KG1 (cell line): ENCODE measurements around the gene ESPNL.

Experiments
- DNase-seq: peaks from one replicate; lab custom pipeline; 2025; lab: John Stamatoyannopoulos, UW

ESPNL gene

DNA sequence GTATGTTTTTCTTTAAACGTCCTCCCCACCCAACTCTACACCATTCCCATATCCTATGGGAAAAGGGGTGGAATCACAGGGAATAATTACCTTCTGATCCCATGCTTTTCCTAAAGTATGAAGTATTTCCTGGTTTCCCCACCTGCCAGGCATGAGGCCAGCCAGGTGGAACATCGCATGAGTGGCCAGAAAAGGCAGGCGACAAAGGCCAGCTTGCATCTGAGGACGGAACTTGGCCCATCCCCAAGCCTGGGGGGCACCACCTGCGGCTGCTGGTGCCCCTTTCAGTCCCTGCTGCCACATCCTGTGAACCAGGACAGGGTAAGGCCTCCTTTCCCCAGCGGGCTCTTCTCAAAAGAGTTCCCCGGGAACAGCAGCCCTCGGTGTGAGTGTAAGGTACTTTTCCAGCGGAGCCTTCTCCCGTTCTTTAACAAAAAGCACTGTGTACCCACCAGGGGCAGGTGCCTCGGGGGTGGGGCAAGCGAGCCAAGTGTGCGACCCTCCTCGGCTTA is 57.4 kb downstream of the ESPNL start:
- no peak for DNase-seq

DNA sequence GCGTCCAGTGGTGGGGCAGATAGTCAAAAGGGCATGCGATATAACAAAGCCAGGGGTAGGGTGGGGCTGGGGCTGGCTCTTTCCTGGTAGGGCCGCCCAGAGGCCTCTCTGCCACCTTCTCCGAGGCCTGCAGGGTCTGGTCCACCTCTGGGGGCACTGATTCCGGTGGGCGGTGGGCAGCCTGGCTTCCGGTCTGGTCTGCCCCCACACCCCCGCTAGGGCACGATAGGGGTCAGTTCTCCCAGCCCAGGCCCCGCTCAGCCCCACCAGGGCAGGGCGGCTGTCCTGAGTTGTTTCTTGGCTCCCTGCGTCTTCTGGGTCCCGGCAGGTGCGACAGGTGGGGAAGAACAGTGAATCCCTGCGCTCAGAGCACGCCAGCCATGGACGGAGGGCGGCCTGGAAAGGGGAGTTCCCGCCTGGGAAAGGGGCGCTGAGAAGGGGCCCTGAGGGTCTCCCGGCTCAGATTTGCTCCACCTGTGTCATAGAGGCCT is 57.9 kb downstream of the ESPNL start:
- no peak for DNase-seq

DNA sequence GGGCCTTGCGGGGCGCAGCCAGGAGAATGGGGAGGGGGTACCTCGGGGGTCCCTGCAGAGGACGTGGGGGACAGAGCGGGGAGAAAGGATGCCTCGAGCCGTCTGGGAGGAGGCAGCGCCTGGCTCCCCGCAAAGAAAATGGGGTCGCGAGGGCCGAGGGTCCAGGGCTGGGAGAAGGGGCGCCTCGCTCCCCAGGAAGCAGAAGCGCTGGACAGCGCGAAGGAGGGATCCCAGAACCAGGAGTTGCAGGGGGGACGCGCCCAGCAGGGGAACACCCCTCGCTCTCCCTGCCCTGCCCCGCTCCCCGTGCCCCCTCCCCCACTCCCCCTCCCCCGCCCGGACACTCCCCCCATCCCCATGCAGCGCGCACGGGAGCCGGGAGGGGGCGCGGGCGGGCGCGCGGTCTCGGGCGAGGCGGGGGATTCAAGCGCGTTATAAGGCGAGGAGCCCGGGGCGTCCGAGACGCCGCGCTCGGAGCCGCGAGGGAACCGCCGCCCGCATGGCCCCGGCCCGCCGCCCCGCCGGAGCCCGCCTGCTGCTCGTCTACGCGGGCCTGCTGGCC is 58.5 kb downstream of the ESPNL start, which contains the start of gene ERFE:
TSS of gene ERFE (plus strand) at position 462 of the 562 bp plus-strand sequence. CDS start at position 500, 38 bp downstream.
- no peak for DNase-seq

DNA sequence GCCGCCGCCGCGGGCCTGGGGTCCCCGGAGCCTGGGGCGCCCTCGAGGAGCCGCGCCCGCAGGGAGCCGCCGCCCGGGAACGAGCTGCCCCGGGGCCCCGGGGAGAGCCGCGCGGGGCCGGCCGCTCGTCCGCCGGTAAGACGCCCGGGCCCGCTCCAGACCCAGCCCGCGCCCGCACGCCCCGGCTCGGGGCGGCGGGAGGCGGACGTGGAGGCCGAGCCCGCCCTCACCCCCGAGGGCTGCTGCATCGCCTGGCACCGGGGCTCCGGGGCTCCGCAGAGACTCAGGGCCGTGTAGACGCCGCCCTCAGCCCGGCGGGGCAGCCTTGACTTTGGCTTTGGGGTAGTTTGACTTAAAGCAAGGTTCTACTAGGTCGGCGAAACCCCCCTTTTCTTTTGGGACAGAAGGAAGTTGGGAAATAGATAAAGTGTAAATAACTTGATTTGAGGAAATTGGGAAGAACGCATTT is 59.0 kb downstream of the ESPNL start:
- no peak for DNase-seq

DNA sequence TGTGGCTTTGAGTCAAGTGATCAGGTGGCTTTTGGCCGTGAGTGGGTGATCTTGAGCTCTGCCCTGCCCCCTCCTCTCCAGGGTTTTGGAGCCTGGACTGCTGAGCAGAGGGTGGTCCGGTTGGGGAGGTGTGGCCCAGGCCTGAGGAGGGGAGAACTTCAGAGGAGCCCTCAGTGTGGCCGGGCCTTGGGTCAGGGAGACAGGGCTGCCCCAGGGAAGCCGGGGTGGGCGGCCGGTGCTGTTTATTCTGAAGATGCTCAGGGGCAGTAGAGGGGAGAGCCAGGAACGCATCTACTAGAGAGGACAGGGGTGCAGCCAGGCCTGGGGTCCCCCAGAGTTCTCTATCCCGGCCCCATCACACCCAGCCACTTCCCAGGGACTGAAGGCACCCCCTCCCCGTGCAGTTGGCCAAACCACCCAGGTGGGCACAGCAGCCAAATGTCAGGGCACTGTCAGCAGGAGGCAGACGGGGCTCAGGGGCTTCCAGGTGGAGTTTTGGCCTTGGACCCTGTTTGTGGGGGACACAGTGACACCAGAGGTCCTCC is 59.6 kb downstream of the ESPNL start:
- DNase-seq, result no peak

DNA sequence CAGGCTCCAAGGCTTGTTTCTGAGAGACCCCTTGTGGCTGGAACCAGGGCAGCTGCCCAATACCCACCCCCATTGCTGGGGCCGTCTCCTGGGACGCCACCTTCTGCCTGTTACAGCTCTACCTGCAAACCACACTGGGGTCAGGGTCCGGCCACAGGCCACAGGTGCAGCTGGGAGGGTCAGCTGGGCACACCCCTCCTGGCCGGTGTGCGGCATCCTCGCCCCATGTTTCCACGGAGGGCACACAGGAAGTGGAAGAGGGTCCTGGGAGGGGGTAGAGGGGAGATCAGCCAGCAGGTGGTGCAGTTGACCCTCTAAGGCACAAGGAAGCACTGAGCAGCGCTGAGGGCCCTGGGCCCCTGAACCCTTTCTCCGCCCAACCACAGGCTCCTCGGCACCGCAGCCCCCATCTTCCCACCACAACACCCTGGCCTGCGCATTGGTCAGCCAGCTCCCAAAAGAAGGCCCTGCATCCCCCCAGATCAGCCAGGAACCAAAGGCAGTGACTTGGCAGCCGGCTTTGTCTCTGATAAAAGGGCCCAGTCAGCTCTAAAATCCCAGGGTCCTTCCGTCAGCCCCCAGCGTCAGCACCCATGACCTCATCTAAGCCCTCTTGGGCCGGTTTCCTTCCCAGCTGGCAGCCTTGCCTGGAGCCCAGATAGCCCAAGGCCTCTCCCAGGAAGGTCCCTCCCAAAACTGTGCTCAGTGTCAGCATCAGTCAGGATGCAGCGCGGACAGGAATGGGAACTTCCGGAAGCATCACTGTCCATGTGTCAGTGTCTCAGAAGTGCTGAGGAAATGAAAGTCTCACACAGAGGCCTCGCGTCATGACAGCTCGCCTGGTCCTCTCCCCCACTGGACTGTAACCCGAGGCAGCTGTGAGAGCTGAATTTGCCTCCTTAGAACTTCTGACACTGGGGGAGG is 60.3 kb downstream of the ESPNL start:
- no peak for DNase-seq

DNA sequence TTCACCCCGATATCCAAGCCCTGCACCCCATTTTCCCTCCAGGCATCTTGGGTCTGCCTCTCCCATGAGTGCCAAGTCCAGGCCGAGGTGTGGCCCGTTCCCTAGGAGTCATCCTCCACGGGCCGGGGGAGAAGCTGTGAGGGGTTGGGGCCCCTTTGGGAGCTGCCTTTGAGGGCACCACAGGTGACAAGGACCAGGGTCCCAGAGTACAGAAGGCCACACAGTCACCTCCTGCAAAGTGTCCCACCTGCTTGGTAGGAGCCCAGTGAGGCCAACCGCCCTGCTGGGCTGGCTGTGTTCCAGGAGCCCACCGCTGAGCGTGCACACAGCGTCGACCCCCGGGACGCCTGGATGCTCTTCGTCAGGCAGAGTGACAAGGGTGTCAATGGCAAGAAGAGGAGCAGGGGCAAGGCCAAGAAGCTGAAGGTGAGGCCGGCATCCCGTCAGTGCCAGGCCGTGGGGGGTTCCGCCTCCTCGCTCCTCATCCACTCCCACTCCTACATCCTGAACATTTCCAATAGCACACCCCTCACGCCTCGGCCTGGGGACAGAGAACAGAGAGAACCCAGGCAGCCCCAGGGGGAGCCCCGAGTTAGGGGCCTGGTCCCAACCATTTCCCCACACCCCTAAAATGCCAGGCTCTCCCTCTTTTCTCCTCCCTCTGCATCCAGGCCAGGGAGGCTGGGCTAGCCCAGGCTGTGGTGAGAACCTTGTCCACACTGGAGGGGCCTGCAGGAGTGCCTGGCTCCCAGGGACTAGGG is 61.3 kb downstream of the ESPNL start:
- no peak for DNase-seq

DNA sequence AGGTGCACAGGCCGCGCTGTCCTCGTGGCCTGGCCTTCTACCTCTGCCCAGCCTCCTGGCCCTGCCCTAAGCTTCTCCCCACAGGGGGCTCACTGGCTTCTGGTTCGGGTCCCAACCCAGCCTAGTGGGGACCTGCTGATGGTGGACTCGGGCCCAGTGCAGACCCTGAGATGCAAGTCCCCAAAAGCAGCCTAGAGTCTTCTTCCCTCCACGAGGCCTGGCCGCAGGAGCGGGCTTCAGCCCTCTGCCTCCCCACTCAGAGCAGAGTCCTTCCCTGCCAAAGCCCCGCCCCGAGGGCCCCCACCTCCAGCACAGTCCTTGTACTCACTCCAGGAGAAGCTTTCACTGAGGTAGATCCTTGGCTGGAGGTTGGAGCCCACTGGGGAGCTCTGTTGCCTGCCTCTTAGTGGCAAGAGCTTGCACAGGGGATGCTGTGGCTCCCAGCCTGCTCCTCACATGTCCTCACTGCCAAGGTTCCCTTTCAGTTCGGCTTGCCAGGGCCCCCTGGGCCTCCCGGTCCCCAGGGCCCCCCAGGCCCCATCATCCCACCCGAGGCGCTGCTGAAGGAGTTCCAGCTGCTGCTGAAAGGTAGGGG is 62.2 kb downstream of the ESPNL start:
- no peak for DNase-seq

DNA sequence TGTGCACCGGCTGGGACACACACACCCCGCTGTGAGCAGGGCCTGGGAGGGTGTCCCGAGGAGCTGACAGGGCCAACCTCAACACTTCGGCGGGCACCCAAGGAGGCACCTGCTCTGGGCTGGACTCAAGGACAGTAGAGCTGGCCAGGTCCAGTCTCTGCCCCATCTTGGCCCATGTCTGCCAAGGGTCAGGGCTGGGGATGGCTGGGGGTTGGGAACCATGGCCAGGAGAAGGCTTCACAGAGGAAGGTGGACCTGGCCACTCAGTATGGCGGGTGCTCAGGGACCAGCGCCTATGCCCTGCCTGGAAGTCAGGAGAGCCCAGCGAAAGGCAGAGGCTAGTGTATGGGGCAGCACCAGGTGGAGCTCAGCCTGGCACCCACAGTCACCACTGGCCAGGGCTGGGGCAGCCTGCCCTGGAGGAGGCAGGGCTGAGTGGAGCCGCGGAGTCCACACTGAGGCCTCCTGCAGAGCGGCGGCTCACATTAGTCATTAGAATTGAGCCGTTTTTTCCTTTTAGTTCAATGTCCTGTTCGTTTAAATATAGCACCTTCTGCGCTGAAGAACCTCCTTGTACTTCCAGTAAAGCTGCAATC is 62.8 kb downstream of the ESPNL start:
- no peak for DNase-seq

DNA sequence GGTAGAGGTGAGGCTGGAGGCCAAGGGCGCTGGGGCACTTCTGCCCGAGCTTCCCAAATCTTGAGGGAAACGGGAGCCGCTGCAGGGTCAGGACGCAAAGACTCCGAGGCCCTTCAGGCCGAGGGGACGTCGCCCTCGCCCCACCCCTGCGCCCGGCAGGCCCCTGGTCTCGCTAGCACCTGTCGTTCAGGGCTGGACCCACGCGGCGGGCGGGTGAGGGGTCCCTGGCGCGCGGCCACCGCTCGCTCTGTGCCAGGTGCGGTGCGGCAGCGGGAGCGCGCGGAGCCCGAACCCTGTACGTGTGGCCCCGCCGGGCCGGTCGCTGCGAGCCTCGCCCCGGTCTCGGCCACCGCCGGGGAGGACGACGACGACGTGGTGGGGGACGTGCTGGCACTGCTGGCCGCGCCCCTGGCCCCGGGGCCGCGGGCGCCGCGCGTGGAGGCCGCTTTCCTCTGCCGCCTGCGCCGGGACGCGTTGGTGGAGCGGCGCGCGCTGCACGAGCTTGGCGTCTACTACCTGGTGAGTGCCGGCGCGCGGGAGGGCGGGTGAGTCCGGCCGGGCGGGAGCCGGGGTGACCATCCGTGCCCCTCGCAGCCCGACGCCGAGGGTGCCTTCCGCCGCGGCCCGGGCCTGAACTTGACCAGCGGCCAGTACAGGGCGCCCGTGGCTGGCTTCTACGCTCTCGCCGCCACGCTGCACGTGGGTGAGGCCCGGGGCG is 63.5 kb downstream of the ESPNL start:
- no peak for DNase-seq

DNA sequence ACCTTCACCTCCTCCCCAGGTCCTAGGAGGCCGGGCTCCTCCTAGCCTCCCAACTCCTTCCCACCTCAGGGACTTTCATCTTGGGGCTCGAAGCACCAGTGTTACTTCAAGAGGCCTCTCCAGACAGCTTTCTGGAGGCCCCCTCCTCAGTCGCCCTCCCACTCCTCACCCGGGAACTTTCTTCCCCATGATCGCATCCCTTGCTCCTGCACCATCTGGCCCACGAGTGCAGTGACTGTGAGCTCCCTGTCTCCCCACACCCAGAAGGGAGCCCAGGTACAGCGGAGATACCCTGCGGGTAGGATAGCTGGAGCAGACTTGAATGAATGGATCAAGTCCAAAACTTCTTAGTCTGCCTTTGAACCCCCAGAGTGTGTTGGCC is 64.8 kb downstream of the ESPNL start:
- no peak for DNase-seq

DNA sequence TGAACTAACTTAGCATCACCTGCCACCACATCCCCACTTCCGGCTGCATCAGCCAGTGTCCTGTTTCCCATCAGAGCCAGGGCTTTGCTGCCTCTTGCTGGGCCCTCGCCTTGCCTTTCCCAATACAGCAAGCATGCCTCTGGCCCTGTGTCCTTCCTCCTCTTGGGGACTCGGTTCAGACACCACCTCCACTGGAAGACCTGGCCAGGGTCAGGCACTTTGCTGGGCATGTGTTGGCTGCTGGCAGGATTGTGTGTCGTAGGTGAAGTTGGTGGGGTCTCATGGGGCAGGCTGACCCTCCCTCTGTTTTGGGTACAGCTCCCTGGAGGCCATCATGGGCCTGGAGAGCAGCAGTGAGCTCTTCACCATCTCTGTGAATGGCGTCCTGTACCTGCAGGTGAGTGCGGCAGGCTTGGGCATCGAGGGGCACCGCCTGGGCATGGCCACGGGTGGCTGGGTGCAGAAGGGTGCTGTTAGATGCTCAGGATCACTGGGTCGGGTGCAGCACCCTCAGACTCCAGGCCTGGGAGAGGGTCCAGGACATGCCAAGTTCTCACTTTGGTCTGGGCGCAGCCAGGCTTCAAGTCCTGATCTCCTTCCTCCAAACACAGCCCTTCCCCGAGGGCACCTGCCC is 65.3 kb downstream of the ESPNL start:
- DNase-seq, result no peak

DNA sequence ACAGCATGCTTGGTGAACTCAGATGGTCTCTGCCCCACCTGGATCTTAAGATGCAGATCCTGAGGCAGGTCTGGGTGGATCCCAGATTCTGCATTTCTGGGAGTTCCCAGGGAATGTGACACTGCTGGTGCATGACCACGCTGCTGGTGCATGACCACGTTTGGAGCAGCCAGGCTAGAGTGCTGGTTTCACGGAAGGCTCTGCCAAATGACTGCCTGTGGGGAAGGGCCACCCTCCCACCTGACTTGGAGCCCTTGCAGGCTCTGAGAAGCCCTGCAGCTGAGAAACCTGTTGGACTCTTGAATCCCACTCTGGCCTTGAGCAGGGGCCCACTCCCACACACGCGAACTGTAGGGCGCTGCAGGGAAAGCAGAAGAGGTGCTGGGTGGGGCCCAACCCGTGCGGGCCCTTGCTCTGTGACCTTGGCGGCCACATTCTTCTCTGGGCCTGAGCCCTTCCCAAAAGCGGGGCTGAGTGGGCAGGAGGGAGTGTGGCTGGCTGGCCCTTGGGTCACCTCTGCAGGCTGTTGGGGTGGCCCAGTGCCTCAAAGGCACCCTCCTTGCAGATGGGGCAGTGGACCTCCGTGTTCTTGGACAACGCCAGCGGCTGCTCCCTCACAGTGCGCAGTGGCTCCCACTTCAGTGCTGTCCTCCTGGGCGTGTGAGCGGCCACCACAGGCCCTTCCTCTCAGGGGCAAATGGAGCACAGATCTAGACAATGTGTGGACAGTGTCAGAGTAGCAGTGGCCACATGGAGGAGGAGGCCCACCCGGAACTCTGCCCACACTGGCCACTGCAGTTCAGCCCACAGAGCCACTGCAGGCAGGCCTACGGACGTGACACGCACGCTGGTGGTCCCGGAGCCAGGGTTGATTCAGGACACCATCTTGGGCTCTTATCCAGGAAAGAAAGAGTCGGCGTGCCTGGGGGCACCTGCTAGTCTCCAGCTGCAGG is 66.5 kb downstream of the ESPNL start:
- DNase-seq, result no peak

DNA sequence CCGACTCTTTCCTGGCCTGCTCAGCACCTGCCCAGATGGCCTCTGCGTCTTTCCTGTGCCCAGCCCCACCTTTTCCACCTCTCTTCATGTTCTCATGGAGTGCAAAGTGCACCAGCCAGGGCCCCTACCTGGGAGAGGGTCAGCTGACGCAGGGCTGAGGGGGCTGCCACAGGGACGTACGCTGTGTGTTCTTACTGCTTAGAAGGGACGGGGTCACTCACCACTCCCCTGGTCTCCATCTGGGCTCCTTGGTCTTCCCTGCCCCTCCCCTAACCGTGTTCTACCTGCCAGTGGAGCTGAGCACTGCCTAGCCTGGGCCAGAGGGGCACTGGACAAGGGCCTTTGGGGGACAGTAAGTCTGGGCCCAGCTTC is 67.2 kb downstream of the ESPNL start:
- DNase-seq, result no peak

DNA sequence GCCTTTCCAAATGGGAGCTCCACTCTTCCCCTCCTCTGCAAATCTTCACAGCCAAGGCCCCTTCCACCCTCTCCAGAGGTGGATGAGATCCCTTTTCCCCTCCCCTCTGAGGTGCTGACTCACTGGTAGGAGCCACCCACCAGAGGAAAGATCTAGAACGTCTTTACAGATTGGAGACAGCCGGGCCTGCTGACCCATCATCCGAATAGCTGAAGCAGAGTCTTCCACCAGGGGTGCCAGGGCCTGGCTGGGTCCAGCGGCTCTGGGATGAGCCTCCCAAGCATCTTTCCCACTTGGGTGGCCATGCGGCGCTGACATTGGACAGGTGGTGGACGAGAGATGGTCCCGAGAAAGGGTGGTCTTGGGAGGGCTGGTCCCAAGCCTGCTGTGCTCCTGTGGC is 67.6 kb downstream of the ESPNL start:
- no peak for DNase-seq

DNA sequence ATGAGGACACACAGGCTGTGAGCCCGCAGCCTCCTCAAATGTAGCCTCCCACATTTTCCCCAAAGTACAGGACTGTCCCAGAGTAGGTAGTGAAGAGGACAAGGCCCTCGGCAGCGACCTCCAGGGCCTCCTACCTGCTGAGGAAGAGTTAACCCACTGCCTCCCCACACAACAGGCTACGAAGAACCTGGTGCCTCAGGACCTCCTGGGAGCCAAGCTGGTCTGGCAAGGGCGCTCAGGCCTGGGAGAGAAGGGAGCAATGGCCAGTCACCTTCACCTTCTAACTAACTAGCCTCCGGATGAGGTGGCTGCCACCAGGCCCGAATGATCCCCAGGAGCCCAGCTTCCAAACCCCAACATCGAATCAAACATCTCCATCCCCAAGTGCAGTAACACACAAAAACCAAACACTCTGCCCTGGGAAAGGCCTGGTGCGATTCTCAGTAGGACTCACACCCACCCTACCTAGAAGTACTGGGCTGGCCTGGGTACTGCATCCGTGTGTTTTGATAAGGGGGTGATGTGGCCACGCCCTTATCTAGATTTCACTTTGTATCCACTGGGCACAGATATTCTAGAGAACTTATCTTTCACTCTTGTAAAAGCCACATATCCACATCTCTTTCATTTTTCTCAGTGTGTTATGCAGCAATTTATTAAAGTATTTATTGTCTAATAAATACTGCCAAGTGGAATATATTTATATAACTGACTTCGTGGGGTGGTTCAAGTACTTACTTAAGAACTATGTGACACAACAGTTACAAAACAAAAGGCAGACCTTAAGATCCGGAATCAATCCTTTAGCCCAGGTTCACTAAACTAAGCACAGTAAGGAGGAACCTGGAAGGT is 68.3 kb downstream of the ESPNL start:
- DNase-seq, result no peak

DNA sequence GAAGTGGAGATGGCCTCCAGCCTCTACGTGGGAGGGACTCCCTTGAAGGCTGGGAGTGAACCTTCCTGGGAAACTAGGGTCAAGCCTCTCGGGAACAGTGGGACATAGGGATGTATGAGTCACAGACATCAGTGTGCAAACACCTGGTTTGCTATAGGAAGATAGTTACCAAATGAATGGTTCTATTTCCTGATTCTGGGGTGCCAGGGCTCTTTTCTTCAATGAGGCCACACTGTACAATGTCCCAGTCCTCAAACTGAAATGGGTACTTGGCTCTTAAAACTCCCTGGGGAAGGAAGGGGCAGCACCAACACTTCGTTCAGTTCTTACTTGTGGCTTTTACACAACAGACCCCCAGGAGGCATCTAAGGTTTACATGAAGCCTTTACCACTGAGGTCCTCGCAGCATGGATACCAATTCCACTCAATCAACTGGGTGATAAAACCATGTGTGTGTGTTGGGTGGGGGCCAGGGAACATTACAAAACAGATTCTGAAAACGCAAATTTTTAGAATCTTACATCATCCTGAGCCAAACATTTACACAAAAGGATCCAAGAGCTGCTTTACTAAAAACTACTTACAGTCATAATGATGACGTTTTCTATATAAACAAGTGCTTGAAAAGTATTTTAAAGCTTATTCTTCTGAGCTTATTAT is 69.0 kb downstream of the ESPNL start:
- DNase-seq, result no peak
